GM15510 (cell line): ENCODE measurements around the gene PCLO.

Experiments used
- POLR2A ChIP-seq: IDR thresholded peaks from 3 replicates; pipeline ENCODE4 v1.6.1; 2011; ENCODE audit warnings: borderline replicate concordance; ENCODE audit not compliant: insufficient read length; ENCODE audit errors: extremely low read depth

PCLO gene

DNA sequence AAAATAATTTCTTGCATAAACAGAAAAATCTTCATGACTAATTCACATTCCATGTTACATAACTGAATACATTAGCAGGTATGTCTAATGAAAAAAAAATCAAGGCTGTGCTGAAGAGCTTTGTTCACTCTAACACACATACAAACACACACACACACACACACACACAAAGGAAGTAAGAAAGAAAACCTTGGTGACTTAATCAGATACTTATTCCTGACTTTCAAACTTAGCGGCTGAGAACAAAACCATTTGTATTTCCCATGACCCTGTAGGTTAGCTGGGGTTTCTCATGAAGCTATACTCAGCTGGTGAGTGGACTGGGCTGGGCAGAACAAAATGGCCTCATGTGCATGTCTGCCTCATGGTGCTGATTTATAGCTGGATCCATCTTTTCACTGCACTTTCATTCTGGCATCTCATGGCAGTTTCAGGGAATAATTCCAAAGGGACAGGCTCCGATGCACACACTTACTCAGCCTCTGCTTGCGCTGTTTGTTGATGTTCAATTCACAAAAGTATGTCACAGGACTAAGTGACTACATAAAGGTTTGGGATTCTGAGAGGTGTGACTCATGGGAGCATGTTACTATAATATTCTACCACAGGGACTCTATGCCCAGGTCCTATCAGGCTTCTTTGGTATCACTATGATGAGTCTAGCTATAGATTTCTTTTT is 161.2 kb downstream of the PCLO start:
- TF ChIP-seq POLR2A, result no peak

DNA sequence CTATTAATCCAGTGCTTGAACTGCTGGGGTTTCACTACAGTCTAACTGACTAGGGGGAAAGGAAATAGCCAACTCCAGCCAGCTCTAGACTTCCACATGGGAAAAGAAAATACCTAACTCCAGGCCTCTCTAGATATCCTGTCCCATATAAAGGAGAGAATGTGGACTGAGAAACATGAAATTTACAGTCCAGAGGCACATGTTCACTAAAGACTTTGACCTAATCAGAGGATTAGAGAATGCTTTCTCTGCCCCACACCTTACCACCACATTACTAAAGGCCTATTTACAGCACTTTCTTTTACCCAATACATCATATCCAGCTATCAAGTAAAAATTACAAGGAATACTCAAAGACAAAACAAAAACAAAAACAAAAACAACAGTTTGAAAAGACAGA is 164.2 kb downstream of the PCLO start:
- TF ChIP-seq POLR2A, result no peak

DNA sequence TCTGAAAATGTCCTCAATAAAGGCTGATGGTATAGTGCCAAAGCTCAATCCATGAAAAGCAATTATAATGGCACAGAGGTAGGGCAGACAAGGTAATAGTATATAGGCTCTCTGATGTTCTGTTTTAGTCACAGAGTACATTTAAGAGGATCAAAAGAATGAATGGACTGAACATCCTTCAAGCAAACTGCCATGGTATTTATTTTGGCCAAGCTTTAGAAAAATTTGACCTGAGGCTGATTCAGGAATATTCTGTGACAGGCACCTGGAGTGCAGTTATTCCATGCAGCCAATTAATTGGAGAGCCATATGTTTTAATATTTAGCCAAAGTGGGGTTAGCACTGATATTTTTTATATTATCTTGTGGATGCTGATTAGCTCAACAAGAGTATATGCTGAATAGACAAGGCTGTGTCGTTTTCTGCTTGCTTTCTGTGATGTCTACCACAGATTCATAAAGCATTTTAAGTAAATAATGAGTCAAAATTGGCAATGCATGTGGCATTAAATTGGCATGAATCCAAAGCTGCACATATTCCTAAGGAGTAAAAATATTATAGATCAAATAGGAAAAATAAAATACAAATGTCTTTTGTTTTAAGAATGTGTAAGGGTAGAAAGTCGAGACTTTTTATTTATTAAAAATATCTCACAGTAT is 177.4 kb downstream of the PCLO start:
- no peak for TF ChIP-seq POLR2A

DNA sequence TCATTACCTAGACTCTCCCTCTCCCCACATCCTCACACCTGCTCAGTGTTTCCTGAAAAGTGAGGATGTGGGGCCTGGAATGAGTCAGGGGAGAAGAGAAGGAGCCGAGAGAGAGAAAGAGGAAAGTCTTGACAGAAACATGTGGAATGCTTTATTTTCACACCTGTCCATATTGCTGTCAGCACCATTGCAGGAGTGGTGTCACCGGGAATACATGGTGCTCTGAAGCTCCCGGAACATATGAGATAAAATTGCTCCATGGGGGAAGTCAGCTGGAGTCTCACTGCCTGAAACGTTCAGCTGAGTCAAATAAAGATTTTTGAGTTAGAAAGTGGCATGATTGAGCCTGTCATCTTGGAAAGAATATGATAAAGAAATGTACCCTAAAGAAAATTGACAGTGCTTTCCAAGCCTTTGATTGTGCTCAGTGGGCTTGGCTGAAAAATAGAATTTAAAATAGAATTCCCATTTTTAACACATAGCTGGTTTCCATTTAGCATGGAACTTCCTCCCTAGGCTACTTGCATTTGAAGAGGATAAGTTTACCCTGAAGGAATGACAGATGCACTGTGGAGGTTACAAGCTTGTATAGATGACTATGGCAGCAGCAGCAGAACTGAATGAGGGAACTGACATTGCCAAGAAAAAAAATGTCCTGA is 182.4 kb downstream of the PCLO start:
- no peak for TF ChIP-seq POLR2A

DNA sequence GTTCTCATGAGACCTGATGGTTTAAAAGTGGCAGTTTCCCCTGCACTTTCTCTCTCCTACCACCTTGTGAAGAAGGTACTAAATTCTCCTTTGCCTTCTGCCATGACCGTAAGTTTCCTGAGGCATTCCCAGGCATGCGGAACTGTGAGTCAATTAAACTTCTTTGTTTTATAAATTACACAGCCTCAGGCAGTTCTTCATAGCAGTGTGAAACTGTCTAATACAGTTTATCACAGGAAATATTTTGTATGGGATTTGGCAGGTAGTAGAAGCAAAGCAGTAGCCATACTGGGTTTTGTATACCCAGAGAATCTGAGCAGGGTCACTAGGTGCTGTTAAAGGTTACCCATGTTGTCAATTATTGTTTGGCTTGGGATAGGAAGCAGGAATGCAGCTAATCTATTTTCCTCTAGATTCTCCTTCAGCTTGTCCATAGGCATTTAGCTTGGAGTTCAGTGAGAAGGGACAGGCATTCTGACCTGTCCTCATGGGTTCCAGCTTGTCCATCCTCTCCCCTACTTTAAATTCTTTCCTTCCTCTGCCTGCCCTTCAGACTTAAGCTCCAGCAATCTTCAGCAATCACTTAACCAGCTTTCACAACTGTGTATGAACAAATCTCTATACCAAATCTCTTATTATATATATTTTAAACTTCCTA is 186.7 kb downstream of the PCLO start:
- no peak for TF ChIP-seq POLR2A

DNA sequence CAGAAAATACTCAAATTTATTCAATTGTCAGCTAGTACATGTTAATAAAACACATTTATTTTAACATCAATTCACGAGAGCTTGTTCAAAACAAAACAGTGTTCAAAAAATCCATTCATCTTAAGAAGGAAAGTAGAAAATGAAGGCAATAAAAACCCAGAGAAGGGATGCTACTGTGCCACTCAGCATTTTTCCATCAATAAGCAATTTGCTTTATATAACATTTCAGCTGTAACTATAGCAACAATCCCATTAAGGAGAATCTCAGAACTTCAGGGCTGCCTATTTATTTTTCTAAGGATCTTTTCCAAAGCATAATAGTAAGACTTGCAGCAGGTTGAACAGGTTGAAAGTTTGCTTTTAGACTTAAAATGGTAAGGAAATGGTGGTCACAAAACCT is 190.5 kb downstream of the PCLO start:
- TF ChIP-seq POLR2A, result no peak

DNA sequence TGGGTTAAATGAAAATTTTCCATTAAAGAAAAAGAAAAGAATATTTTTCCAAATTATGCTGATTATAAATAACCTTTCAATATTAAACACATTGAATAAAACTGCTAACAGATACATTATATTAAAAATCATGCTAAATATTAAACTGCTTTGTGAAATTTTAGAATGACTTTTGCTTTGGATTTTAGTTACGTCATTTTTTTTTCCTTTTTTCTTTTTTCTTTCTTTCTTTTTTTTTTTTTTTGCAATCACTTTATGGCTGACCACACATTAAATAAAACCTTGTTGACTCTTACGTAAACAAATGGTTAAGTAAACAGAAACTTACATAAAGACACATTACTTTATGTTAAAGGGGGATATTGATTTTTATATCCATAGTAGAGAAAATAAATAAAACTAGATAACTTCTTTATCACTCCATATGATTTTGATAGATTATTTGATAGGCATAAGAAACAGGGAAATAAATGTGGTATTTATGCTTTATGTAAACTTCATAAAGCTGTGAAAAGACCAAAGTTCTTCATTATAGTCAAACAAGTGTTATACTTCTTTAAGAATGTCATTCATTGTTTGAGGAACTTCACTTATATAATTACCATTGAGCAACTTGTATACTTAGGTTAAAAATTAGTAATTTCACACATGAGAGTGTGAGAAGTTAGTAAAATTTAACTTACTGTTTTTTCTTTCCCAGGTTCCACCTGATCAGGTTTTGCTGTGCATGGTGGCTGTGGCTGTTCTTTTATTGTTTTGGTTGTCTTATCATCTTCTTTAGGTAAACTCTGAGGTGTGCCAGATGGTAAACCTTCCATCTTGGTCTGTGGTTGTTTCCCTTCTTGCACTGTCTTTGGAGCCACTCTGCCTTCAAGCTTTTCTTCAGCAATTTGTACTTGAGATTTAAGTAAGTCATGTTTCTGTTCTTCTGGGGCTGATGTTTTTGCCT is 197.3 kb downstream of the PCLO start:
- no peak for TF ChIP-seq POLR2A

DNA sequence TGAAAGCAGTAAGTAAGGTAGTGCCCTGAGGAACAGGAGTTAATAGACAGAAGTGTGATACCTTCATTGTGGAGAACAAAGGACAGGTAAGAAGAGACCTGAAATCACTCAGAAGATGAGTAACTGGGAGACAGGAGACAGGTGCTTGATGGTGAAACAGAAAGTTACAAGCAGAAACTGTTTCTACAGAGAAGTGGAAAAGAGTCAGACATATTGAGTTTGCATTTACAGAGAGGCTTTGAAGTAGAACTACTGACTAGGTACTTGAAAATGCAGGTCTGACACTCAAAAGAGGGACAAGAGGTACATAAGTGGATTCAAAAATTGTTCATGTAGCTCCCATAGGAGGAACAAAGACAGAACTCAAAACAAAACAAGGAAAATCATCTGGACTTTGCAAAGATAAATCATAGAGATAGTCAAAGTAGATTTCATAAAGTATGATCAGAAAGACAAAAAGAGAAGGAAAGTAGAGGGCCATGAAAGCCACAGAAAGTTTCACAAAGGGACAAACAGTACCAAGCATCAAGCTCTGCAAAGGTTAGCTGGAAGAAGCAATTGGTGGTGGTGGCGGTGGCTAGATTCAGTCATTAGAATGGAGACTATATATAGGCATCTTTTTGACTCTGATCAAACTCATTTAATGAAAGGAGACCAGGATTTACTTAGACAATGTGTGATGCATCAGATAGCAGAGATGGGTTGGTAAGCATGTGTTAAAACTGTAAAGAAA is 198.4 kb downstream of the PCLO start:
- TF ChIP-seq POLR2A, result no peak

DNA sequence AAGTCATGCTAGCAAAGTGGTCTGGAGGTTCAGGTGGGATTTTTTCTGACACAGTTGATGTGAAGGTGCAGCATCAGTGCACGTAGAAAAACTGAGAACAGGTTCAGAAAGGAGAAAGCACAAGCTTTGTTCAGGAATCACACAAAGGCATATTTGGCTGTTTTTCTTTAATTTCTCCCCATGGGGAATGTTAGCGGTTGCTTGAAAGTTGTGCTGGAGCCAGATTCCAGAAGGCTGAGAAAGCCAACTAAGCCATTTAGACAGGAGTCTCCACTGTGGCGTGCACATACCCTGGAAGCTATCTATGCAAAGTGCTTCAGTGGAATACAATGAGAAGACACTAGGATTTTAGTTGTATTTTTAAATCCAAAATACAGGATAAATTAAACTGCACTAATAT is 201.4 kb downstream of the PCLO start:
- no peak for TF ChIP-seq POLR2A

DNA sequence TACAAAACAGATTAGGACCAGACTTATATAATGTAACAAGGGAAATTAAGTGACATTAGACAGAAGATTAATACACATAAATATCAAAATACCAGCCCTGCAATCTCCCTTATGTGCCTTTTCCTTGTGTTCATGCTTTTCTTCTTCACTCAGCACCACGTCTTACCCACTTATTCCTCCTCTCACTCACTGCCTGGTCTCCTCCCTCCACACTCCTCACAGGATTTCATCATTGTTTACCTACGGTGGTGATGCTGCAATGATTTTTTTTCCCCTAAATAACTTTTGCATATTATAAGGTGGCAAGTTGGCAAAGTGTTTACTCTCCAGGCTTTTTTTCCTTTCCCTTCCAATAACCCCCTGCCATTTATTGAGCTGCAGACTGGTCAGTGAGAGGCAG is 203.2 kb downstream of the PCLO start:
- TF ChIP-seq POLR2A, result no peak

DNA sequence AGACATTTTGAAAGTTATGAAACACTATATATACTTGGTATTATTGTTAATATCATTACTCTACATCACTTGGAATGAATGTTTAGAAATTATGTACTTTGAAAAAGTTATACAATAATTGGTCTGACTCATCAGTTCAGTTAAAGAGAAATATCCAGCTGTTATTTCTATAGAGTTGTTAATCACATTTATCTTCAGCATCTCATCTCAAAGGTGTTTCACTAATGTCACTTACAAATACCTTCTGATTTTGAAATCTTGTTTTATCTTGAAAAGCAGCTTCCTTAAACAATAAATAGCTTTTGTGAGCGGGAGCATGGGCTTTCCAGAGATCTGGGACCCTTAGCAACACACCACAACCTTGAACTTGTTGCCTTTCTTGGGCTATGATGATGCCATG is 205.2 kb downstream of the PCLO start:
- TF ChIP-seq POLR2A, result no peak

DNA sequence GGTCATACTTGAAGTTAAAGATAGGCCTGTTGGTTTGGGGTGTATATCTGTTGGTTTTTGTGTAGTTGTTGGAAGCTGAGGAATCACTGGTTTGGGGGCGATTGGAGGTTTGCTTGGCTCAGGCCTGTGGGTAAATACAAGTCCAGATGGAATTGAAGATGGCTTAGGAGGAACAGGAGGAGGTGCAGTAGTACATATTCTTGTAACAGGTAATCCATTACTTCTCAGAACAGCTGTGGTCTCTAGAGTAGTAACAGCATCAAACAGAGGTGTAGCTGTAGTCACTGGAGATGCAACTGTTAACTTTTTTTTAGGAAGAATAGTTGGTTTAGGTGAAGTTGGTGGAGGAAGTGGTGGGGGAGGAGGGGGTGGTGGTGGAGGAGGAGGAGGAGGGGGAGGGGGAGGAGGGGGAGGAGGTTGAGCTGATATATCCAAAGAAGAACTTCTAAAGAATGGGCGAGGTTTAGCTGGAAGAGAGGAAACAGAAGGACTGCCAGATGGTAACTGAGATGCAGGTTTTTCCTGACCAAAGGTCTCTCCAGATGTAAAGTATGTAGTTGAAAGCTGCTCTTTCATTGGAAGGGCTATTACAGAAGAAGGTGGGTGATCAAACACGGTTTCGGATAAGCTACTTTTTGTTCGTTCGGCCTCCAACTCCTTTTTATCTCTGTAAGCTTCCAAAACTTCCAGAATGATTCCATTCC is 209.2 kb downstream of the PCLO start:
- no peak for TF ChIP-seq POLR2A

DNA sequence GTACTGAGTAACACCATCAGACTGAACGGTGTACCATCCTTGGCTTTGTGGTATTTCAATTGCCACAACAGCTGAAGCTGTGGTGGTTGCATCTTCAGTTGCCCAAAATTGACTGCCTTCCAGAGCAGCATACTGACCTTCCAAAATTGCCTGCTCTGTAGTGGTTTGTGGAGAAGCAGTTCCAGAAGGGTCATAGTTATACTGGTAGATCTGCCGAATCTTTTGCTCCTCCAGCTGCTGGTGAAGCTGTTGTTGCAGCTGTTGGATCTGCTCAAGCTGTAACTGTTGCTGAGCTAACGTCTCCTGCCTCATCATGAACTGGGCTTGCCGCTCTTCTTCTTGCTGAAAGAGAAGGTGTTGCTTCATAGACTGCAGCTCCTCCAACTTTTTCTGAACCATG is 212.2 kb downstream of the PCLO start:
- no peak for TF ChIP-seq POLR2A
